ENCODE measurements around the gene DAPL1. TPM values are rescaled to one million over a fixed set of nuclear protein-coding genes. Genes with fewer than 3 reads are reported as not detected.

Gene DAPL1
- polyA plus RNA-seq, 3 donors, result not detected

DNA sequence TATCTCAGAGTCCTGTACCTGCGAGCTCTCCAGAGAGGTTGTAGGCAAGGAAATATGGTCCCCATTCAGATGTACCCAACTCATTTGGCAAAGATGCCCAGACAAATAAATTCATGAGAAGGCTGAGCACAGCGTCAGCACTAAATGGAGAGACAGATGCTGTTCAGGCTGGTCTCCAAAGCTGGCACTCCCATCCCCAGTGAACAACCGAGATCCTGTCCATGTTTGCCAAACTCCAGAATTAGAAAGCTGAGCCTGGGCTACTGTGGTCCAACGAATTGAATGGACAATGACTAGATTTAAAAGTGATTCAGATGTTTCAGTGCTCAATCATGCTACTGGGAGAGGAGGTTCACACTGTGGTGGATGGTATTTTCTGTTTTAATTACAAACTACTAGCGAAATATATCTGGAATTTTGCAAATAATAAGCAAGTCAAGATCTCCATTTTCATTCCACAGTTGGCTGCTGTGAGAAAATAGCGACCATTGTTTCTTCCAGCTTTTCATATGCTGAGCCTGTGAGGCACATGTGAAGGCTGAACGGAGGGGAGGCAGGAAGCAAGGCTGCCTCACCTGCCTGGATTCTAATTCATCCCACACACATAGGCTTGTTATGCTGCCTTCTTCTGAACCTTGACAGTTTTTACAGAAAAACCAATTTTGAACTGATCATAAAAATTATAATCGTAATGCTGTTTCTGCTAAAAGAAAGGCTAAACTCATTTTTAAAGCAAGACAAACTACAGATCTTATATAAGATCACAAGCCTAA, 22.6 kb upstream of the DAPL1 start:
- no peak overlapping the region for H3K4me3 ChIP-seq (replicated peaks in 1 of 3; ENCODE audit: low read depth in 2 of 3, low read length in 3 of 3)
- intact Hi-C loops (cut with micrococcal nuclease), result no loop called here
- TF ChIP-seq, protein P1, sequence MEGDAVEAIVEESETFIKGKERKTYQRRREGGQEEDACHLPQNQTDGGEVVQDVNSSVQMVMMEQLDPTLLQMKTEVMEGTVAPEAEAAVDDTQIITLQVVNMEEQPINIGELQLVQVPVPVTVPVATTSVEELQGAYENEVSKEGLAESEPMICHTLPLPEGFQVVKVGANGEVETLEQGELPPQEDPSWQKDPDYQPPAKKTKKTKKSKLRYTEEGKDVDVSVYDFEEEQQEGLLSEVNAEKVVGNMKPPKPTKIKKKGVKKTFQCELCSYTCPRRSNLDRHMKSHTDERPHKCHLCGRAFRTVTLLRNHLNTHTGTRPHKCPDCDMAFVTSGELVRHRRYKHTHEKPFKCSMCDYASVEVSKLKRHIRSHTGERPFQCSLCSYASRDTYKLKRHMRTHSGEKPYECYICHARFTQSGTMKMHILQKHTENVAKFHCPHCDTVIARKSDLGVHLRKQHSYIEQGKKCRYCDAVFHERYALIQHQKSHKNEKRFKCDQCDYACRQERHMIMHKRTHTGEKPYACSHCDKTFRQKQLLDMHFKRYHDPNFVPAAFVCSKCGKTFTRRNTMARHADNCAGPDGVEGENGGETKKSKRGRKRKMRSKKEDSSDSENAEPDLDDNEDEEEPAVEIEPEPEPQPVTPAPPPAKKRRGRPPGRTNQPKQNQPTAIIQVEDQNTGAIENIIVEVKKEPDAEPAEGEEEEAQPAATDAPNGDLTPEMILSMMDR (IDR thresholded peaks at IDR 0.05), result no peak
- no peak overlapping the region for H3K4me2 ChIP-seq (replicated peaks; ENCODE audit: extremely low read depth, low read length, poor library complexity, severe bottlenecking)
- H3K36me3 ChIP-seq (replicated peaks in 1 of 2; ENCODE audit: control insufficient read depth in 1 of 2, insufficient read depth in 2 of 2, low read length in 2 of 2), result no peaks in the 10 kb centered on the region
- no peaks in the 10 kb centered on the region for H3K27me3 ChIP-seq (ENCODE audit: control insufficient read depth in 2 of 2, insufficient read depth in 2 of 2, low read length in 2 of 2)
- H4K20me1 ChIP-seq (ENCODE audit: insufficient read depth, low read length), result no peaks in the 10 kb centered on the region
- Mint-ChIP-seq H3K4me3 (no peak overlapping the region), H3K9me3 (peaks cover 0 to 3% (median 2%) of the 10 kb centered on the region in 7 donors), H3K36me3 (no peaks in the 10 kb centered on the region), H3K27me3 (ENCODE audit: low read depth in 3 of 3) (peaks cover 0 to 4% (median 3%) of the 10 kb centered on the region in 3 donors), H3K4me1 (no peaks in the 10 kb centered on the region), H3K27ac (no peak overlapping the region)
- WGBS (ENCODE audit: insufficient coverage), result 96% methylated on average over 6 of the region's 8 CpGs
- peaks cover 0 to 2% of the 10 kb centered on the region in 2 donors for H3K9me3 ChIP-seq (replicated peaks in 1 of 2; ENCODE audit: control insufficient read depth in 1 of 2, insufficient read depth in 1 of 2, low read length in 2 of 2)
- H3K4me1 ChIP-seq (ENCODE audit: control insufficient read depth in 1 of 2, insufficient read depth in 2 of 2, low read length in 2 of 2), result no peaks in the 10 kb centered on the region
- H3K9ac ChIP-seq (ENCODE audit: insufficient read depth, low read length, poor library complexity, severe bottlenecking), result no peak overlapping the region
- DNase-seq, result no peak
- H3K79me2 ChIP-seq (ENCODE audit: insufficient read depth, low read length), result no peaks in the 10 kb centered on the region
- no peak overlapping the region for H2AFZ ChIP-seq (ENCODE audit: insufficient read depth, low read depth, low read length, poor library complexity, severe bottlenecking)
- no peak overlapping the region for H3K27ac ChIP-seq (ENCODE audit: low read depth in 1 of 2, low read length in 2 of 2)

DNA sequence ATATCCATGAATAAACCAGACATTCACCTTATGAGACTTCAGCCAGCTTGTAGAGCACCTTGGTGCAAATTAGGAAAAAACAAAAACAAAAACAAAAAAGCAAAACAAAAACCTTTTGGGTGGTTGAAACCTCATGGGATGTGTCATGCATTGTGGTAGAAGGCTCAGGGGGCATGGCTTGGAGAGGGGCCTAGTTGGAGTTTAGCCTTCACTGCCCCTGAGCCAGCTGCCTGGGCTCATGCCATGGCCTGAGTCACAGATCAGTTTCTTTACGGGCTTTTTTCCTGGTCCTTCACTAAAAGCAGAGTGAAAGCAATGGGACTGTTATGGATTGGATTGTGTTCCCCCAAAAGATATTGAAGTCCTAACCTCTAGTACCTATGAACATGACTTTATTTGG, 22.0 kb upstream of the DAPL1 start:
- Histone ChIP-seq H3K9ac (ENCODE audit: insufficient read depth, low read length, poor library complexity, severe bottlenecking) (no peak overlapping the region), H3K27me3 (ENCODE audit: control insufficient read depth in 2 of 2, insufficient read depth in 2 of 2, low read length in 2 of 2) (no peaks in the 10 kb centered on the region), H3K4me2 (replicated peaks; ENCODE audit: extremely low read depth, low read length, poor library complexity, severe bottlenecking) (no peak overlapping the region), H3K4me1 (ENCODE audit: control insufficient read depth in 1 of 2, insufficient read depth in 2 of 2, low read length in 2 of 2) (no peaks in the 10 kb centered on the region), H4K20me1 (ENCODE audit: insufficient read depth, low read length) (no peaks in the 10 kb centered on the region), H3K36me3 (replicated peaks in 1 of 2; ENCODE audit: control insufficient read depth in 1 of 2, insufficient read depth in 2 of 2, low read length in 2 of 2) (no peaks in the 10 kb centered on the region), H3K79me2 (ENCODE audit: insufficient read depth, low read length) (no peaks in the 10 kb centered on the region), H2AFZ (ENCODE audit: insufficient read depth, low read depth, low read length, poor library complexity, severe bottlenecking) (no peak overlapping the region), H3K27ac (ENCODE audit: low read depth in 1 of 2, low read length in 2 of 2) (no peak overlapping the region), H3K9me3 (replicated peaks in 1 of 2; ENCODE audit: control insufficient read depth in 1 of 2, insufficient read depth in 1 of 2, low read length in 2 of 2) (peaks cover 0 to 2% of the 10 kb centered on the region in 2 donors), H3K4me3 (replicated peaks in 1 of 3; ENCODE audit: low read depth in 2 of 3, low read length in 3 of 3) (no peak overlapping the region)
- no peak for DNase-seq
- Mint-ChIP-seq H3K4me3 (no peak overlapping the region), H3K27me3 (ENCODE audit: low read depth in 3 of 3) (peaks cover 0 to 4% (median 3%) of the 10 kb centered on the region in 3 donors), H3K27ac (no peak overlapping the region), H3K9me3 (peaks cover 0 to 3% (median 2%) of the 10 kb centered on the region in 7 donors), H3K4me1 (no peaks in the 10 kb centered on the region), H3K36me3 (no peaks in the 10 kb centered on the region)
- TF ChIP-seq, protein P1 (IDR thresholded peaks at IDR 0.05), result no peak
- intact Hi-C loops (cut with micrococcal nuclease), result no loop called here
- WGBS (ENCODE audit: insufficient coverage), result no CpG with 5 or more reads among the region's 1 CpG

Measured in CD14-positive monocyte (primary cell).